Cardiac septum (tissue), 1 donor: ENCODE data around the gene UGT2B28. TPM values are rescaled to one million over a fixed set of nuclear protein-coding genes. Genes with fewer than 3 reads are reported as not detected.
"Not testable (repeated sequence)": the region's sequence is repeated elsewhere in the genome, so short reads cannot be mapped to it uniquely, and the experiment has no call there.

Source experiments
- DNase-seq: peaks from one replicate; pipeline ENCODE4 v3.0.0-alpha.2; 2020; ENCODE audit warnings: low spot score
- intact Hi-C: fragments of 100-400 bp; cut with DNase I; formaldehyde crosslinking; loops from one replicate; pipeline ENCODE4 v1.14.0; 2022
- long read RNA-seq: library from polyadenylated mRNA; unstranded; transcript quantifications from one replicate; pipeline ENCODE4 v2.0.0, GENCODE V29; 2021
- total RNA-seq: library from RNA; stranded (reverse); fragmentation: NEBNext Ultra II Directional; extraction: Animal tissue kit (Norgen Biotek cat#: 25700); gene quantifications from one replicate; pipeline ENCODE4 v1.2.1, GENCODE V29; 2021
- donor health status: DM: no; HTN: no; CAD: no.

The UGT2B28 gene
- total RNA-seq, result not detected
- long read RNA-seq, result 0 reads

DNA sequence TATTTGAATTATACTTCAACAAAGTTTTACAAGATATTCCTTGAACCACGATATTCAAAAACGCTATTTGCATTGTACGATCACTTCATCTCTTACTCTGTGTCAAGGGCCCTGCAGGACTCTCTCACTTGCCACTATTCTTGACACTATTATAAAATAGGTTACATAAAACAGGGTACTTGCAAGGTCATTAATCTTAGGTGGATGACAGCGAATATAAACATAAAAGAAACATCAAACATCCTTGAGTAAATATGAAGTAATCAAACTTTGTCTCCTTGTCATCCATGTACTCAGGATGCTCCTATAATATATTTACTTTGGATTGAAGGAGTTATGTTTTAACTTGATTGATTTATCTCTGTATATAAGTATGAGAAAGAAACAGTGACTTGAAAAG, at the start of gene UGT2B28:
UGT2B28 (plus strand) TSS at position 395 of the 400 bp plus-strand sequence. CDS start 26 bp downstream, outside the sequence.
- intact Hi-C loops, result not testable (repeated sequence)

GRCh38 chr4:69239092-69239491, 41.2 kb upstream of the UGT2B28 start:
- intact Hi-C loops, result no loop called here
- DNase-seq, result no peak

More for the DNA sequence above, at the start of gene UGT2B28:
- not testable (repeated sequence) for DNase-seq

GRCh38 chr4:69239557-69240168, 40.6 kb upstream of the UGT2B28 start:
- no peak for DNase-seq

GRCh38 chr4:69240787-69241186, 39.5 kb upstream of the UGT2B28 start:
- DNase-seq, intact Hi-C loops: not testable (repeated sequence)

More at GRCh38 chr4:69239557-69240168, 40.6 kb upstream of the UGT2B28 start:
- intact Hi-C loops, result no loop called here

GRCh38 chr4:69241746-69242145, 38.5 kb upstream of the UGT2B28 start:
- DNase-seq, intact Hi-C loops: not testable (repeated sequence)

DNA sequence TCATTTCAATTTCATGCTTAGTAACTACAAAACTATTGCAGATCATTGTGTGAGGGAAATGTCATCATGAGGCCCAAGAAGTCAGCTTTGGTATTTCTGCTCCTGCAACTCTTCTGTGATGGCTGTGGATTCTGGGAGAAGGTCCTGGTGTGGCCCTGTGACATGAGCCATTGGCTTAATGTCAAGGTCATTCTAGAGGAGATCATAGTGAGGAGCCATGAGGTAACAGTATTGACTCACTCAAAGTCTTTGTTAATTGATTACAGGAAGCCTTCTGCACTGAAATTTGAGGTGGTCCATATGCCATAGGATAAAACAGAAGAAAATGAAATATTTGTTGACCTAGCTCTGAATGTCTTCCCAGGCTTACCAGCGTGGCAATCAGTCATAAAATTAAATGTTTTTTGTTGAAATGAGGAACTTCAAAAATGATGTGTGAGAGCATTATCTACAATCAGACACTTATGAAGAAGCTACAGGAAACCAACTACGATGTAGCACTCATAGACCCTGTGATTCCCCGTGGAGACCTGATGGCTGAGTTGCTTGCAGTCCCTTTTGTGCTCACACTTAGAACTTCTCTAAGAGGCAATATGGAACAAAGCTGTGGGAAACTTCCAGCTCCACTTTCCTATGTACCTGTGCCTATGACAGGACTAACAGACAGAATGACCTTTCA, 37.6 kb upstream of the UGT2B28 start:
- intact Hi-C loops, DNase-seq: not testable (repeated sequence)

DNA sequence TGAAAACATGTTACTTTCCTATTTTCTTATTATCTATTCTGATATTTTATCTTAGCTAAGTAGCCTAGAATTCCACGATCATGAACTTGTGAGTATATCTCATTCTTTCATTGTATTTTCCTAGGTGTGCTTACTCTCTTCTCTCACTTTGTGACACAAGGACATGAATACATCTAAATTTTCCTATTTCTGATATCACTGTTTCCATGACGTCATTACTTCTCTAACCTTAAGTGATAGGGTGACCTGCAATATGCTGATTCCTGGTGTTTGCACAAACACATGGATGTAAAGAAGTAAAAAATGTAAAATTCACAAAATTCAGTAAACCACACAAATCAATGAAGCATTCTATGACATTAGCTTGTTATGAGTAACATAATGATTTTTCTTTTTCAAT, 29.4 kb upstream of the UGT2B28 start:
- DNase-seq, intact Hi-C loops: not testable (repeated sequence)

DNA sequence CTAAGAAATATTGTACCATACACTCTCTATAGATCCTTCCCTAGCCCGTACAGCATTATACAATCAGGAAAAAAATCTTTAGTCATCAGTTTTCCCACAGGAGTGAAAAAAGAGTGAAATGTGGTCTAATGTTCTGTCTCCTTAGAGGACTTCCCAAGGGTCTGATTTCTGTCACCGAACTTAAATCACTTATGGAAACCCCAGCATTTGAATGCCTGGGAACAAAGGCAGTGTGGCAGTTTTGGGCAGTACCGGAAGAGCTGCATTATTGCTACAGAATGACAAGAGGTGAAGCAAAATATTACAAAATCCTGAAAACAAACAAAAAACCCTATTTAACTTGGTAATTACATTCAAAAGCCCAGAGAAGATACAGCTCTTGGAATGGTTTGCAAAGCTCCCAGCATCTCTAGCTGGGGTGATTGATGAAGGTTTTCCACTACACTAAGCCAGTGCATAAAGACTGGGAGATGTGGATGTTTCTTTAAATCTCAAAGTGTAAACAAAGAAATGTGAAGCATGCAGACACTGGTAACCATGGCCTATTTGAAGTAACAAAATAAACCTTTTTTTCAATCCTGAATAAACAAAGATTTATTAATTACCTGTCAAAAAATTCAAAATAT, 27.0 kb upstream of the UGT2B28 start:
- intact Hi-C loops, DNase-seq: not testable (repeated sequence)

DNA sequence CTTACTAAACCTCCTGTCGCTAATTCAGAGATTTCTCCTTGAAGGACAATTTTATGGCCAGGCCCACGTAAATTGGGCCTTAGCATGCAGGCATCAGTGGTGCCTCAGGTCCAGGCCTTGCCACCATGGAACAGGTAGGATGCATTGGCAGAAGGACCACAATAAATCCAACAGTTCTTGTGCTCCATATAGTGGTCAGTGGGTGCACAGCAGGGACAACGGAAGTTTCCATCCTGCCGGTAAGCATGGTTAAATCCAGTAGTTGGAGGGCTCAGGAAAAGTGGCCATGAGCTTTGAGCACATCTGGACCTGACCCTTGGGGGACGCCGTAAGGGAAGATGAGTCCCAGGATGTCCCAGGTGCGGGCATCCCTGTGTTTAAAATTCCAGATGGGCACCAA, 11.7 kb upstream of the UGT2B28 start:
- intact Hi-C loops, DNase-seq: not testable (repeated sequence)

DNA sequence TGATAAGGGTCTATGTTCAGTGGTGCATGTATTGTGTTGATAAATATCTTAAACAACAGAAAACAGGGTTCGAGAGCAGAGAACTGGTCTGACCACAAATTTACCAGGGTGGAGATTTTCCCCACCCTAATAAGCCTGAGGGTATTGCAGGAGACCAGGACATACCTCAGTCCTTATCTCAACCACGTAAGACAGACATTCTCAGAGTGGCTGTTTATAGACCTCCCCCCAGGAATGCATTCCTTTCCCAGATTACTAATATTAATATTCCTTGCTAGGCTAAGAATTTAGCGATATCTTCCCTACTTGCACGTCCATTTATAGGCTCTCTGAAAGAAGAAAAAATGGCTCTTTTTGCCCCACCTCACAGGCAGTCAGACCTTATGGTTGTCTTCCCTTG, 16.1 kb downstream of the UGT2B28 start:
- DNase-seq, intact Hi-C loops: not testable (repeated sequence)

DNA sequence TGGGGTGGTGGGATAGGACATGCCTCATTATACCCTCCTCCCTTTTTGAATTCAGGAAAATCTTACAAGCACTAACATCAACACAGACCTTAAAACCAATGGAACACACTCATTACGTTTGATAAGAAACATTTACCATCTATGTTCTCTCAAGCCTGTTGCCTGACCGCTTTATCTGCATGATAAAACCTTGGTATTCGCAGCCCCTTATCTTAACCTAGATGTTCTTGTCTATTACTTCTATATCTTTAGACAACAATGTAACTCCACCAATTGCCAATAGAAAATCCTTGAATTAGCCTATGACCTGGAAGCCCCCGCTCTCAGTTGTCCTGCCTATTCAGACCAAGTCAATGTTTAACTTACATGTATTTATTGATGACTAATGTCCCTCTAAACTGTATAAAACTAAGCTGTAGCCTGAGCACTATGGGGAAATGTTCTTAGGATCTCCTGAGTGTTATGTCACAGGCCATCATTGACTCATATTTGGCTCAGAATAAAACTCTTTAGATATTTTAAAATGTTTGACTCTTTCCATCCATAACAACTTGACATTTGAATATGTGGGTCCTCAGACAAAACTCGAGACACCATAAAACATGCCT, 28.3 kb downstream of the UGT2B28 start:
- DNase-seq, intact Hi-C loops: not testable (repeated sequence)

GRCh38 chr4:69309549-69310076, 29.3 kb downstream of the UGT2B28 start:
- DNase-seq, intact Hi-C loops: not testable (repeated sequence)

DNA sequence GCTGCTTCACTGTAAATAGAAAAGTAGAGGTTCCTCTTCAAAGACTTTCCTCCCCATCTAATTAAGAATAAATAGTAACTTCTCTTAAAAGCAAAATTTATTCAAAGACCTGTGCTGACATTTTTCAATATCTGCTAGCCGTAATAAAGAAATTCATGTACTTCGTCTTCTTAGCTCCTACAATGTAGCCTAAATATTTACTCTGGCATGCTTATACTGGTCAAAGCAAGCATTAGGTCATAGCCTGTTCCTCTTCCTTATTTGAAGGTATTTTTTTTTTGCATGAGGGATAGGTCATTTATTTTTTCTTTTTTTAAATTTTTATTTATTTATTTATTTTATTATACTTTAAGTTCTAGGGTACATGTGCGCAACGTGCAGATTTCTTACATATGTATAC, 30.0 kb downstream of the UGT2B28 start:
- DNase-seq, intact Hi-C loops: not testable (repeated sequence)

GRCh38 chr4:69317669-69318298, 37.5 kb downstream of the UGT2B28 start:
- intact Hi-C loops, DNase-seq: not testable (repeated sequence)

GRCh38 chr4:69321153-69321729, 41.0 kb downstream of the UGT2B28 start:
- no peak for DNase-seq
- intact Hi-C loops, result no loop called here

GRCh38 chr4:69322055-69322454, 41.8 kb downstream of the UGT2B28 start:
- intact Hi-C loops, result no loop called here
- DNase-seq, result no peak

DNA sequence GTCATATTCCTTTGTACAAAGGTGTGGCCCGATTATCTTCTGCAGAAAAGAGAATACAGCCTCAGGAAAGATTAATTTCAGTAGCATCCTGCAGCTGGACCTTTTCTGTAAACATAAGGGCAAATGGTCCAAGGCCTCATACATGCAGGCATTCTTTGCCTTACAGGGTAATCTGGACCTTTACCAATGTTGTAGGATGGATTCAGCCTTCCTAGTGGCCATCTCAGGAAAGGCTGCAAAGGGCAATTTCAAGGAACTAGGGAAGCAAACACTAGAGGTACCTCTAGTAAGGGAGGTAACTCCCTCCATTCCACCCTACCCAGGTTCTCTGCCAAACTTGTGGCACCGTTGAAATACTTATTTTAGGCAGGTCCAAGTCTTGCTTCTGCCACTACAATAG, 43.0 kb downstream of the UGT2B28 start:
- DNase-seq, result no peak
- intact Hi-C loops, result no loop called here

GRCh38 chr4:69330345-69331047, 50.2 kb downstream of the UGT2B28 start:
- DNase-seq, result no peak
- intact Hi-C loops, result no loop called here
